ENCODE data around the gene PAQR5. TPM values are rescaled to one million over a fixed set of nuclear protein-coding genes. Genes with fewer than 3 reads are reported as not detected.

Gene PAQR5
- total and polyA plus RNA-seq, 9 of the 15 experiments (the other 6 are each of a cell fraction or from before 2014, with no cell fraction given): 0.04 to 0.08 TPM; not detected in 7

GRCh38 chr15:69314131-69314530 lies 15.4 kb downstream of the PAQR5 start:
- DNase-seq (ENCODE audit: extremely low read depth in 1 of 4, low spot score in 3 of 4) (no peak), ATAC-seq (no peak), FAIRE-seq (no peak)
- ChIA-PET POLR2A (interaction anchor here (0.7 kb wide), 1 partner anchor 90 kb away, joined by 3 read pairs; no protein-coding TSS in a partner anchor), CTCF (ENCODE audit: low intra/inter-chr PET ratio) (no interaction called here)
- no peak overlapping the region for H2AFZ ChIP-seq (ENCODE audit: low read depth, low read length)
- in situ Hi-C loops (cut with MboI): no loop called here
- H3K9ac ChIP-seq (ENCODE audit: insufficient read depth in 1 of 2, low read depth in 2 of 2, low read length in 2 of 2): no peak overlapping the region
- H3K27me3 ChIP-seq (ENCODE audit: control insufficient read depth in 2 of 2, insufficient read depth in 2 of 2, low read length in 2 of 2): peaks cover 23 to 54% of the 10 kb centered on the region in 2 experiments
- no TSS peak for BruUV-seq (replicated peaks)
- H3K79me2 ChIP-seq (ENCODE audit: control insufficient read depth, insufficient read depth, low read length): no peaks in the 10 kb centered on the region
- no peak overlapping the region for H3K4me2 ChIP-seq (ENCODE audit: insufficient read depth, low read length)
- peaks cover 3% of the 10 kb centered on the region for H3K9me1 ChIP-seq (ENCODE audit: control insufficient read depth, insufficient read depth, low read length)
- no peak for TF ChIP-seq CHD7 (IDR thresholded peaks at IDR 0.05; ENCODE audit: low read depth, low read length)
- H4K20me1 ChIP-seq (replicated peaks; ENCODE audit: control insufficient read depth, insufficient read depth, low read length): peaks cover 5% of the 10 kb centered on the region; the same call in 1 of the 2 replicates
- H3K4me1 ChIP-seq (replicated peaks in 1 of 2; ENCODE audit: control insufficient read depth in 2 of 2, insufficient read depth in 2 of 2, low read length in 2 of 2): no peaks in the 10 kb centered on the region
- H3K4me3 ChIP-seq: no peak overlapping the region
- no peaks in the 10 kb centered on the region for H3K36me3 ChIP-seq (ENCODE audit: control insufficient read depth, insufficient read depth, low read length)
- 2% methylated on average over 6 of the region's 6 CpGs for WGBS (ENCODE audit: insufficient coverage, low coverage, missing lambda C conversion rate)
- H3K9me3 ChIP-seq (replicated peaks; ENCODE audit: control insufficient read depth, insufficient read depth, low read depth, low read length): no peaks in the 10 kb centered on the region
- H3K27ac ChIP-seq (ENCODE audit: extremely low read depth, low read depth, low read length): no peak overlapping the region
- intact Hi-C loops (cut with micrococcal nuclease): no loop called here
